Measurements from ENCODE around the gene TMEM170A. TPM values are rescaled to one million over a fixed set of nuclear protein-coding genes. Genes with fewer than 3 reads are reported as not detected.

TMEM170A gene
- total and polyA plus RNA-seq, 2 donors (not counting 1 experiment from before 2014, with no cell fraction given): 21.8 to 37.9 TPM

- ATAC-seq (ENCODE audit: low read depth) (no peak), DNase-seq (peak; percentile 50)
- Histone ChIP-seq H3K27me3 (replicated peaks in 1 of 4; ENCODE audit: control extremely low read depth in 1 of 4, control insufficient read depth in 3 of 4, insufficient read depth in 4 of 4, low read length in 3 of 4) (no peaks in the 10 kb centered on the region), H3K4me3 (ENCODE audit: control extremely low read depth in 1 of 5, extremely low read depth in 1 of 5, insufficient read depth in 1 of 5, low read depth in 2 of 5, low read length in 4 of 5) (no peak overlapping the region), H2AFZ (ENCODE audit: insufficient read depth, low read depth, low read length, poor library complexity, severe bottlenecking) (no peak overlapping the region), H4K20me1 (ENCODE audit: control insufficient read depth, insufficient read depth, low read length, poor library complexity, severe bottlenecking) (peaks cover 11% of the 10 kb centered on the region), H3K9me3 (ENCODE audit: control extremely low read depth in 1 of 3, control insufficient read depth in 2 of 3, insufficient read depth in 1 of 3, low read length in 2 of 3) (no peaks in the 10 kb centered on the region), H3K4me1 (ENCODE audit: control insufficient read depth in 2 of 2, insufficient read depth in 2 of 2, low read length in 2 of 2) (no peaks in the 10 kb centered on the region), H3K4me2 (replicated peaks; ENCODE audit: low read depth, low read length, poor library complexity, severe bottlenecking) (no peak overlapping the region), H3K36me3 (replicated peaks in 1 of 2; ENCODE audit: control extremely low read depth in 1 of 2, control insufficient read depth in 1 of 2, extremely low read depth in 1 of 2, insufficient read depth in 2 of 2, low read length in 1 of 2) (peaks cover 0 to 2% of the 10 kb centered on the region in 2 experiments), H3K27ac (ENCODE audit: low read length in 2 of 2) (no peak overlapping the region), H3K9ac (ENCODE audit: low read length) (no peak overlapping the region), H3K79me2 (ENCODE audit: control insufficient read depth, insufficient read depth, low read length) (no peaks in the 10 kb centered on the region)
- ChIA-PET POLR2A (no interaction called here), CTCF (interaction anchor here (0.6 to 7.6 kb wide), 11 partner anchors 10 to 204 kb away, joined by 3 to 96 read pairs (median 4); partner anchors contain the start of gene TMEM170A)
- Mint-ChIP-seq H3K9me3 (ENCODE audit: insufficient read depth) (no peaks in the 10 kb centered on the region), H3K27me3 (no peaks in the 10 kb centered on the region), H3K4me3 (no peak overlapping the region), H3K4me1 (no peaks in the 10 kb centered on the region), H3K27ac (no peak overlapping the region)
- intact Hi-C loops (cut with micrococcal nuclease): loop anchor here (1.0 kb wide), 2 partner anchors 169 to 204 kb away; no protein-coding TSS in a partner anchor
- 53% methylated on average over 3 of the region's 3 CpGs for WGBS (ENCODE audit: insufficient coverage)
- TF ChIP-seq CTCF (IDR thresholded peaks at IDR 0.05): peak; percentile 81
- TF ChIP-seq EZH2 (IDR thresholded peaks at IDR 0.05; ENCODE audit: borderline replicate concordance, insufficient read depth, low read depth, low read length, poor library complexity, severe bottlenecking): no peak
These were observed 61.5 kb downstream of the TMEM170A start for GRCh38 chr16:75402821-75403475.

- POLR2A ChIA-PET: no interaction called here
- DNase-seq (no peak), ATAC-seq (ENCODE audit: low read depth) (no peak)
- CTCF ChIA-PET: interaction anchor here (0.6 to 7.6 kb wide), 13 partner anchors 10 to 804 kb away, joined by 3 to 96 read pairs (median 4); partner anchors contain the start of gene TMEM170A
- intact Hi-C loops (cut with micrococcal nuclease): no loop called here
- Histone ChIP-seq H3K4me2 (replicated peaks; ENCODE audit: low read depth, low read length, poor library complexity, severe bottlenecking) (no peak overlapping the region), H3K4me1 (ENCODE audit: control insufficient read depth in 2 of 2, insufficient read depth in 2 of 2, low read length in 2 of 2) (no peaks in the 10 kb centered on the region), H2AFZ (ENCODE audit: insufficient read depth, low read depth, low read length, poor library complexity, severe bottlenecking) (no peak overlapping the region), H3K9me3 (ENCODE audit: control extremely low read depth in 1 of 3, control insufficient read depth in 2 of 3, insufficient read depth in 1 of 3, low read length in 2 of 3) (no peaks in the 10 kb centered on the region), H4K20me1 (ENCODE audit: control insufficient read depth, insufficient read depth, low read length, poor library complexity, severe bottlenecking) (peaks cover 11% of the 10 kb centered on the region), H3K27ac (ENCODE audit: low read length in 2 of 2) (no peak overlapping the region), H3K9ac (ENCODE audit: low read length) (no peak overlapping the region), H3K79me2 (ENCODE audit: control insufficient read depth, insufficient read depth, low read length) (no peaks in the 10 kb centered on the region), H3K27me3 (replicated peaks in 1 of 4; ENCODE audit: control extremely low read depth in 1 of 4, control insufficient read depth in 3 of 4, insufficient read depth in 4 of 4, low read length in 3 of 4) (no peaks in the 10 kb centered on the region), H3K4me3 (ENCODE audit: control extremely low read depth in 1 of 5, extremely low read depth in 1 of 5, insufficient read depth in 1 of 5, low read depth in 2 of 5, low read length in 4 of 5) (no peak overlapping the region), H3K36me3 (replicated peaks in 1 of 2; ENCODE audit: control extremely low read depth in 1 of 2, control insufficient read depth in 1 of 2, extremely low read depth in 1 of 2, insufficient read depth in 2 of 2, low read length in 1 of 2) (peaks cover 0 to 2% of the 10 kb centered on the region in 2 experiments)
- Mint-ChIP-seq H3K27me3 (no peaks in the 10 kb centered on the region), H3K9me3 (ENCODE audit: insufficient read depth) (no peaks in the 10 kb centered on the region), H3K27ac (no peak overlapping the region), H3K4me3 (no peak overlapping the region), H3K4me1 (no peaks in the 10 kb centered on the region)
- TF ChIP-seq EZH2 (IDR thresholded peaks at IDR 0.05; ENCODE audit: borderline replicate concordance, insufficient read depth, low read depth, low read length, poor library complexity, severe bottlenecking) (no peak), CTCF (IDR thresholded peaks at IDR 0.05) (no peak)
- WGBS (ENCODE audit: insufficient coverage): no CpG with 5 or more reads among the region's 2 CpGs
These were observed 62.2 kb downstream of the TMEM170A start for GRCh38 chr16:75402159-75402820.

Data from B cell (primary cell).